Suppressor macrophage treated with lipopolysaccharide for 4 hours (primary cell): Measurements from ENCODE around the gene COP1.
A peak's percentile ranks its signal among the peaks of the same experiment; 100 is the strongest.
"Not testable (repeated sequence)": the region's sequence is repeated elsewhere in the genome, so short reads cannot be mapped to it uniquely, and the experiment has no call there.

Experiments used
- DNase-seq: peaks from one replicate; pipeline ENCODE4 v3.0.0-alpha.2; 2020

COP1 gene

GRCh38 chr1:176206961-176207902 lies at the start of gene COP1:
Gene COP1 (minus strand): TSS chr1:176207286. CDS start chr1:176206978, 308 bp downstream.
- DNase-seq = peak; percentile 99

GRCh38 chr1:176252191-176252590 lies 45.1 kb upstream of the COP1 start:
- no peak for DNase-seq

- DNase-seq = no peak
These were observed 37.8 kb upstream of the COP1 start for GRCh38 chr1:176244851-176245250.

- DNase-seq = no peak
These were observed 36.7 kb upstream of the COP1 start for GRCh38 chr1:176243746-176244145.

GRCh38 chr1:176241385-176242015 lies 34.4 kb upstream of the COP1 start:
- DNase-seq = peak; percentile 84

GRCh38 chr1:176233657-176234056 lies 26.6 kb upstream of the COP1 start:
- not testable (repeated sequence) for DNase-seq

GRCh38 chr1:176227579-176227978 lies 20.5 kb upstream of the COP1 start:
- DNase-seq = no peak

GRCh38 chr1:176225911-176226310 lies 18.8 kb upstream of the COP1 start:
- DNase-seq = no peak

- no peak for DNase-seq
These were observed 18.4 kb upstream of the COP1 start for GRCh38 chr1:176225479-176225875.

GRCh38 chr1:176222196-176222595 lies 15.1 kb upstream of the COP1 start:
- no peak for DNase-seq

GRCh38 chr1:176220100-176220689 lies 13.1 kb upstream of the COP1 start:
- no peak for DNase-seq

- no peak for DNase-seq
These were observed 10.5 kb upstream of the COP1 start for GRCh38 chr1:176217461-176218099.

GRCh38 chr1:176216031-176216430 lies 8.9 kb upstream of the COP1 start:
- DNase-seq = no peak

- peak; percentile 64 for DNase-seq
These were observed 4.5 kb upstream of the COP1 start for GRCh38 chr1:176211396-176212165.

- no peak for DNase-seq
These were observed 948 bp upstream of the COP1 start for GRCh38 chr1:176208034-176208433.

- peak; percentile 59 for DNase-seq
These were observed 803 bp downstream of the COP1 start for GRCh38 chr1:176206006-176206960.

- peak; percentile 66 for DNase-seq
These were observed 1.7 kb downstream of the COP1 start for GRCh38 chr1:176205332-176205914.

- DNase-seq = not testable (repeated sequence)
These were observed 2.4 kb downstream of the COP1 start for GRCh38 chr1:176204655-176205054.

- no peak for DNase-seq
These were observed 3.4 kb downstream of the COP1 start for GRCh38 chr1:176203735-176204134.

GRCh38 chr1:176201568-176201967 lies 5.5 kb downstream of the COP1 start:
- no peak for DNase-seq

- DNase-seq = no peak
These were observed 7.4 kb downstream of the COP1 start for GRCh38 chr1:176199707-176200106.
